Mesendoderm (in vitro differentiated cells): Measurements from ENCODE around the gene KRT6A.

Source experiments
- DNase-seq: peaks from one replicate; pipeline ENCODE4 v3.0.0; 2013
- H2AK5ac ChIP-seq: 2 replicates; pipeline ENCODE4 v1.6.1; 2013; ENCODE audit warnings: low read length, inconsistent platforms
- H2BK120ac ChIP-seq: 2 replicates; pipeline ENCODE4 v1.6.1; 2013; ENCODE audit warnings: low read depth, mild to moderate bottlenecking, low read length, moderate library complexity, mixed read lengths
- H2BK15ac ChIP-seq: replicated peaks from 2 replicates; pipeline ENCODE4 v1.6.1; 2013; ENCODE audit warnings: low read depth, mild to moderate bottlenecking, moderate library complexity
- H2BK5ac ChIP-seq: 2 replicates; pipeline ENCODE4 v1.6.1; 2013; ENCODE audit warnings: low read length, inconsistent platforms
- H3K18ac ChIP-seq: 2 replicates; pipeline ENCODE4 v1.6.1; 2013; ENCODE audit warnings: mild to moderate bottlenecking, low read length, mixed read lengths
- H3K23ac ChIP-seq: one replicate; pipeline ENCODE4 v1.6.1; 2013; ENCODE audit warnings: low read length
- H3K27ac ChIP-seq: 2 replicates; pipeline ENCODE4 v1.5.1; 2013; ENCODE audit warnings: low read depth, mild to moderate bottlenecking, inconsistent platforms, low read length, moderate library complexity
- H3K27me3 ChIP-seq: 2 replicates; pipeline ENCODE4 v1.6.1; 2013; ENCODE audit warnings: low read length, control low read depth, mild to moderate bottlenecking, inconsistent platforms; ENCODE audit not compliant: insufficient read depth, poor library complexity
- H3K36me3 ChIP-seq: 2 replicates; pipeline ENCODE4 v1.6.1; 2013; ENCODE audit warnings: low read length, inconsistent platforms; ENCODE audit not compliant: control insufficient read depth, insufficient read depth
- H3K4ac ChIP-seq: one replicate; pipeline ENCODE4 v1.6.1; 2013; ENCODE audit warnings: low read depth, mild to moderate bottlenecking, low read length, moderate library complexity
- H3K4me1 ChIP-seq: 2 replicates; pipeline ENCODE4 v1.6.1; 2013; ENCODE audit warnings: low read depth, low read length, inconsistent platforms; ENCODE audit not compliant: control insufficient read depth
- H3K4me2 ChIP-seq: 2 replicates; pipeline ENCODE4 v1.6.1; 2013; ENCODE audit warnings: low read length
- H3K4me3 ChIP-seq: 2 replicates; pipeline ENCODE4 v1.5.1; 2013; ENCODE audit warnings: mild to moderate bottlenecking, low read length
- H3K56ac ChIP-seq: one replicate; pipeline ENCODE4 v1.6.1; 2013; ENCODE audit warnings: low read length
- H3K79me1 ChIP-seq: 2 replicates; pipeline ENCODE4 v1.6.1; 2013; ENCODE audit warnings: low read length, inconsistent platforms
- H3K79me2 ChIP-seq: 2 replicates; pipeline ENCODE4 v1.6.1; 2013; ENCODE audit warnings: mild to moderate bottlenecking, low read length; ENCODE audit not compliant: control insufficient read depth, insufficient read depth
- H3K9ac ChIP-seq: 2 replicates; pipeline ENCODE4 v1.6.1; 2013; ENCODE audit warnings: low read length, inconsistent platforms
- H4K5ac ChIP-seq: one replicate; pipeline ENCODE4 v1.6.1; 2013; ENCODE audit warnings: low read length
- H4K8ac ChIP-seq: one replicate; pipeline ENCODE4 v1.6.1; 2013; ENCODE audit warnings: low read depth, mild to moderate bottlenecking, control low read depth, low read length, moderate library complexity
- WGBS: extraction: QIAGEN DNeasy Blood & Tissue Kit; methylation state at CpG from one replicate; pipeline ENCODE4 v1.1.7; 2013; ENCODE audit warnings: low lambda C conversion rate, missing lambda C conversion rate; ENCODE audit not compliant: insufficient coverage; ENCODE audit errors: extremely low coverage; 5-methylcytosine and 5-hydroxymethylcytosine counted together

The KRT6A gene

DNA sequence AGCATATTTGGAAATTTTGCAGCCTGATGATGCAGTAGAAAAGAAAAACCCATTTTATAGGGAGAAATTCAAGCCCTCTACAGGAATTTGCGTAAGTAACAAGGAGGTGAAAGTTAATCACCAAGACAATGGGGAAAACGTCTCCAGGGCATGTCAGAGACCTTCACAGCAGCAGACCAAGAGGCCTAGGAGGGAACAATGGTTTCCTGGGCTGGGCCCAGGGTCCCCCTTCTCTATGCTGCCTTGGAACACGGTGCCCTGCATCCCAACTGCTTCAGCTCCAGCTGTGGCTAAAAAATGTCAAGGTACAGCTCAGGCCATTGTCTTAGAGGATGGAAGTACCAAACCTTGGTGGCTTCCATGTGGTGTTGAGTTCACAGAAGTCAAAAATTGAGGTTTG lies 13.0 kb downstream of the KRT6A start:
- Histone ChIP-seq H3K4me1 (no peaks in the 10 kb centered on the region), H3K27me3 (no peaks in the 10 kb centered on the region), H2BK5ac (no peak overlapping the region)

DNA sequence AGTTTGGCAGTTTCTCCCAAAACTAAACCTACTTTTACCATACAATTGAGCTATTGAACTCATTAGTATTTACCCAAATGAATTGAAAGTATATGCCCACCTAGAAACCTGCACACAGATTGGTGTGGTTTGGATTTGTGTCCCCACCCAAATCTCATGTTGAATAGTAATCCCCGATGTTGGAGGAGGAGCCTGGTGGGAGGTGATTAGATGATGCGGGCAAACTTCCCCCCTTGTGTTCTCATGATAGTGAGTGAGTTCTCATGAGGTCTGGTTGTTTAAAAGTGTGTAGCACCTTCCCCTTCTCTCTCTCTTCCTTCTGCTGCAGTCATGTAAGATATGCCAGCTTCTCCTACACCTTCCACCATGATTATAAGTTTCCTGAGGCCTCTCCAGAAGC lies 15.4 kb downstream of the KRT6A start:
- H3K4ac ChIP-seq, result no peak overlapping the region
- no peaks in the 10 kb centered on the region for H3K79me2 ChIP-seq
- H4K8ac ChIP-seq, result no peak overlapping the region
- H2BK15ac ChIP-seq, result no peak overlapping the region
- no peak overlapping the region for H2BK5ac ChIP-seq
- H3K9ac ChIP-seq, result no peak overlapping the region
- no peaks in the 10 kb centered on the region for H3K79me1 ChIP-seq
- H3K4me3 ChIP-seq, result no peak overlapping the region
- no peak overlapping the region for H2BK120ac ChIP-seq
- no peak overlapping the region for H3K4me2 ChIP-seq
- no peaks in the 10 kb centered on the region for H3K4me1 ChIP-seq
- no peaks in the 10 kb centered on the region for H3K36me3 ChIP-seq
- no peak overlapping the region for H3K56ac ChIP-seq
- H4K5ac ChIP-seq, result no peak overlapping the region
- H3K27ac ChIP-seq, result no peak overlapping the region
- H2AK5ac ChIP-seq, result no peak overlapping the region
- no peak overlapping the region for H3K23ac ChIP-seq
- H3K27me3 ChIP-seq, result no peaks in the 10 kb centered on the region
- DNase-seq, result peak; percentile 11
- no peak overlapping the region for H3K18ac ChIP-seq
- WGBS, result no CpG with 5 or more reads among the region's 2 CpGs

More for the DNA sequence above, 13.0 kb downstream of the KRT6A start:
- no peaks in the 10 kb centered on the region for H3K79me1 ChIP-seq
- H3K9ac ChIP-seq, result no peak overlapping the region
- no peak overlapping the region for H3K56ac ChIP-seq
- H3K4me2 ChIP-seq, result no peak overlapping the region
- H2AK5ac ChIP-seq, result no peak overlapping the region
- WGBS, result no CpG with 5 or more reads among the region's 3 CpGs
- no peak overlapping the region for H2BK15ac ChIP-seq
- H3K36me3 ChIP-seq, result no peaks in the 10 kb centered on the region
- peak; percentile 9 for DNase-seq
- no peak overlapping the region for H3K4me3 ChIP-seq
- H3K27ac ChIP-seq, result no peak overlapping the region
- no peak overlapping the region for H4K5ac ChIP-seq
- H3K18ac ChIP-seq, result no peak overlapping the region
- no peak overlapping the region for H4K8ac ChIP-seq
- no peak overlapping the region for H2BK120ac ChIP-seq
- no peak overlapping the region for H3K23ac ChIP-seq
- no peak overlapping the region for H3K4ac ChIP-seq
- no peaks in the 10 kb centered on the region for H3K79me2 ChIP-seq

DNA sequence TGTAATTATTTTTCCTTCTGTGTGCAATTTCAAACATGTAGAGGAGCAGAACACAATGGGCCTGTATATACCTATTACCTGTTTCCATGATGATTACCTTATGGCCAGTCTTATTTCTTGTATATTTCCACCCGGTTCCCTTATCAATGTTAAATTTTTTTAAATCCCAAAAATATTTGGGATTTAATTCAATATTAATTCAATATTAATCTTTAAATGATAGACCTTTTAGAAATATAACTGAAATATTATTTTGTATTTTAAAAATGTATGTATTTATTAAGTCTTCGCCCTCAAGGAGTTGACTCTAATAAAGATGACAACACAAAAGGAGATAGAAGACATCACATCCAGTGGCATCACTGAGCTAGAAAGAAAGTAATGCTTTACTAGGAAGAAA lies 18.8 kb downstream of the KRT6A start:
- Histone ChIP-seq H3K4me3 (no peak overlapping the region), H3K18ac (no peak overlapping the region), H2BK120ac (no peak overlapping the region), H2AK5ac (no peak overlapping the region), H3K27me3 (no peaks in the 10 kb centered on the region), H3K27ac (no peak overlapping the region), H2BK15ac (no peak overlapping the region), H3K4ac (no peak overlapping the region), H3K23ac (no peak overlapping the region), H3K79me2 (no peaks in the 10 kb centered on the region), H3K56ac (no peak overlapping the region), H4K5ac (no peak overlapping the region), H3K79me1 (no peaks in the 10 kb centered on the region), H2BK5ac (no peak overlapping the region), H3K36me3 (no peaks in the 10 kb centered on the region), H3K4me2 (no peak overlapping the region), H3K4me1 (no peaks in the 10 kb centered on the region), H3K9ac (no peak overlapping the region), H4K8ac (no peak overlapping the region)
- 100% methylated on average over 1 of the region's 2 CpGs for WGBS
- no peak for DNase-seq

DNA sequence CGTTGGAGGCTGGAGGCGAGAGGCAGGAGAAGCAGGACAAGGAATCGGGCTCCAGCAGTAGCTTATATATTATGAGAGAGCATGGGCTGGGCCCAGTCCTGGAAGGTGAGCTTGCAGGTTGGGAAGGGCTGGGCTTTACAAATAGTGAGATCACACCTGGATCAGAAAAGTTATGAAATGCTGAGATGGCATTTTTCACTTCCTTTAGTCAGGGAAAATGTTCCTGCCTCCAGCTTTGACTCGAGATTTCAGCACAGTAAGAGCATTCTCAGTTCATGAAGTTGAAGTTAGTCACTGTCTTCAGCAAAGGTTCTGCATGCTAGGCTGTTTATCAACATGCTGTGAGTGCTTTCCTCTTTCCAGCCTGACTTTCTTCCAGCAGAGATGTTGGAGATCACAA lies 19.3 kb downstream of the KRT6A start, which contains the start of gene KRT6C:
Gene KRT6C, minus strand, starts transcription at position 38 of the 400 bp plus-strand sequence. CDS start 68 bp downstream, outside the sequence.
- no CpG with 5 or more reads among the region's 4 CpGs for WGBS
- DNase-seq, result no peak
- H4K8ac ChIP-seq, result no peak within 1 kb of the TSS
- H3K23ac ChIP-seq, result no peak within 1 kb of the TSS
- no peak within 1 kb of the TSS for H3K9ac ChIP-seq
- no peaks in the 10 kb centered on the region for H3K27me3 ChIP-seq
- no peak within 1 kb of the TSS for H2BK120ac ChIP-seq
- no peaks in the 10 kb centered on the region for H3K36me3 ChIP-seq
- no peaks in the 10 kb centered on the region for H3K79me2 ChIP-seq
- H2AK5ac ChIP-seq, result no peak within 1 kb of the TSS
- no peak within 1 kb of the TSS for H2BK5ac ChIP-seq
- no peaks in the 10 kb centered on the region for H3K4me1 ChIP-seq
- H3K4me2 ChIP-seq, result no peak within 1 kb of the TSS
- no peak within 1 kb of the TSS for H3K56ac ChIP-seq
- H3K4ac ChIP-seq, result no peak within 1 kb of the TSS
- H3K18ac ChIP-seq, result no peak within 1 kb of the TSS
- no peak within 1 kb of the TSS for H3K4me3 ChIP-seq
- H3K27ac ChIP-seq, result no peak within 1 kb of the TSS
- no peaks in the 10 kb centered on the region for H3K79me1 ChIP-seq
- no peak within 1 kb of the TSS for H4K5ac ChIP-seq
- H2BK15ac ChIP-seq, result no peak within 1 kb of the TSS

DNA sequence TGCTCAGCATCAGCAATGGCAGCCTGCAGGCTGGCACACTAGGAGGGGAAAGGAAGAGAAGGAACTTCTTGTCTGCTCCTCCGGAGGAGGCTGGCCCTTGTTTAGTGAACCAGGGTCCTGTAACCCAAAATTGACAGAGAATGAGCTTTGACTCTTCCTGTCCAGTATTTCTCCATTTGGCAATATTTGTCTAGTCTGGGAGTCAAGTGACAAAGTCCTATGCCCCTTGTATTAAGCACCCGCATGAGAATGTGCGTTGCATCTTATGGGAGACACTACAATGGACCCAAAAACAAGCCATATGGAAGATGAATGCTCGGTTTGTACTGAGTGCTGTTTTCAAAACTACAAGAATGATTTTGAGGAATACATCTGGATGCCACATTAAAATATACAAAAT lies 23.2 kb downstream of the KRT6A start:
- Histone ChIP-seq H2BK5ac (no peak overlapping the region), H3K9ac (no peak overlapping the region), H3K4me3 (no peak overlapping the region), H3K79me2 (no peaks in the 10 kb centered on the region), H3K36me3 (no peaks in the 10 kb centered on the region), H3K56ac (no peak overlapping the region), H2BK120ac (no peak overlapping the region), H3K27me3 (no peaks in the 10 kb centered on the region), H3K4ac (no peak overlapping the region), H4K5ac (no peak overlapping the region), H3K4me1 (no peaks in the 10 kb centered on the region), H3K27ac (no peak overlapping the region), H3K23ac (no peak overlapping the region), H3K18ac (no peak overlapping the region), H3K4me2 (no peak overlapping the region), H3K79me1 (no peaks in the 10 kb centered on the region), H4K8ac (no peak overlapping the region), H2BK15ac (no peak overlapping the region), H2AK5ac (no peak overlapping the region)
- no CpG with 5 or more reads among the region's 4 CpGs for WGBS
- DNase-seq, result no peak

DNA sequence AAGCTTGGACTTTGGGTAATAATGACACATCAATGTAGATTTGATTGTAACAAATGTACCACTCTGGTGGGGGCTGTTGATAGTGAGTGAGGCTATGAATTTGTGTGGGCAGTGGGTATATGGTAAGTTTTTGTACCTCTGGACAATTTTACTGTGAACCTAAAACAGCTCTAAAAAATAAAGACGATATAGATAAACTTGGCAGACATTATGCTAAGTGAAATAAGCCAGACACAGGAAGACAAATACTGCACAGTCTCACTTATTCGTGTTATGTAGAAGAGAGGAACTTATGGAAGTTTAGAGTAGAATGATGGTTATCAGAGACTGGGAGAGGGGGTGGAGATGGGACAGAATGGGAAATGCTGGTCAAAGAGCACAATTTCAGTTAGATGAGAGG lies 28.2 kb downstream of the KRT6A start:
- Histone ChIP-seq H2BK5ac (no peak overlapping the region), H4K8ac (no peak overlapping the region)
- WGBS, result no CpG with 5 or more reads among the region's 2 CpGs

More for the DNA sequence above, 28.2 kb downstream of the KRT6A start:
- Histone ChIP-seq H3K56ac (no peak overlapping the region), H3K36me3 (no peaks in the 10 kb centered on the region), H2BK120ac (no peak overlapping the region), H3K4me3 (no peak overlapping the region), H2BK15ac (no peak overlapping the region), H3K18ac (no peak overlapping the region), H3K23ac (no peak overlapping the region), H3K4me2 (no peak overlapping the region), H3K27me3 (no peaks in the 10 kb centered on the region), H2AK5ac (no peak overlapping the region), H3K79me1 (no peaks in the 10 kb centered on the region), H3K4me1 (no peaks in the 10 kb centered on the region), H3K4ac (no peak overlapping the region), H3K27ac (no peak overlapping the region), H3K9ac (no peak overlapping the region), H3K79me2 (no peaks in the 10 kb centered on the region), H4K5ac (no peak overlapping the region)
- DNase-seq, result no peak
